Neural cell (in vitro differentiated cells): ENCODE data around the gene TMEFF1. TPM values are rescaled to one million over a fixed set of nuclear protein-coding genes. Genes with fewer than 3 reads are reported as not detected.

Source experiments
- H2AFZ ChIP-seq: fragments of 200-600, 300-800 bp; sonication (generic), shearing (Covaris generic); 2 replicates; pipeline ENCODE4 v1.6.0; 2014; ENCODE audit warnings: low read depth, mild to moderate bottlenecking, antibody characterized with exemption, low read length, moderate library complexity
- H3F3A ChIP-seq: fragments of 200-600 bp; shearing (Covaris generic); 2 replicates; pipeline ENCODE4 v1.6.1; 2016; ENCODE audit warnings: mild to moderate bottlenecking, moderate library complexity, mixed read lengths, antibody characterized with exemption, low read length; ENCODE audit not compliant: insufficient read depth, poor library complexity, severe bottlenecking
- H3K27ac ChIP-seq: fragments of 200-600, 300-800 bp; sonication (generic), shearing (Covaris generic); 2 replicates; pipeline ENCODE4 v1.5.1; 2014; ENCODE audit warnings: mild to moderate bottlenecking, low read length, moderate library complexity
- H3K27me3 ChIP-seq: fragments of 300-800, 200-600 bp; sonication (generic), shearing (Covaris generic); 2 replicates; pipeline ENCODE4 v1.6.0; 2014; ENCODE audit warnings: mild to moderate bottlenecking, low read depth, low read length, moderate library complexity; ENCODE audit not compliant: insufficient read depth
- H3K36me3 ChIP-seq: fragments of 300-800, 200-600 bp; sonication (generic), shearing (Covaris generic); 2 replicates; pipeline ENCODE4 v1.5.1; 2014; ENCODE audit warnings: mild to moderate bottlenecking, antibody characterized with exemption, low read length, moderate library complexity; ENCODE audit not compliant: insufficient read depth
- H3K4me2 ChIP-seq: fragments of 300-800, 200-600 bp; sonication (generic), shearing (Covaris generic); 2 replicates; pipeline ENCODE4 v1.6.0; 2014; ENCODE audit warnings: mild to moderate bottlenecking, low read length
- H3K4me3 ChIP-seq: fragments of 300-800, 200-600 bp; sonication (generic), shearing (Covaris generic); 2 replicates; pipeline ENCODE4 v1.5.1; 2014; ENCODE audit warnings: mild to moderate bottlenecking, low read length, moderate library complexity
- H3K79me2 ChIP-seq: fragments of 200-600 bp; shearing (Covaris generic); replicated peaks from 2 replicates; pipeline ENCODE4 v1.6.0; 2014; ENCODE audit warnings: mild to moderate bottlenecking, low read length, moderate library complexity; ENCODE audit not compliant: insufficient read depth
- H3K9ac ChIP-seq: fragments of 300-800, 200-600 bp; sonication (generic), shearing (Covaris generic); 2 replicates; pipeline ENCODE4 v1.6.1; 2016; ENCODE audit warnings: mild to moderate bottlenecking, low read length, mixed read lengths
- H3K9me2 ChIP-seq: fragments of 200-600 bp; shearing (Covaris generic); 2 replicates; pipeline ENCODE4 v1.6.1; 2016; ENCODE audit warnings: mild to moderate bottlenecking, low read length, mixed read lengths; ENCODE audit not compliant: insufficient read depth
- H3K9me3 ChIP-seq: fragments of 200-600, 300-800 bp; sonication (generic), shearing (Covaris generic); 2 replicates; pipeline ENCODE4 v1.6.1; 2016; ENCODE audit warnings: mild to moderate bottlenecking, mixed run types, low read length, moderate library complexity, mixed read lengths
- H4K20me1 ChIP-seq: fragments of 200-600 bp; shearing (Covaris generic); 2 replicates; pipeline ENCODE4 v1.6.1; 2016; ENCODE audit warnings: mild to moderate bottlenecking, mixed run types; ENCODE audit not compliant: insufficient read depth
- EP300 ChIP-seq: fragments of 450-650 bp; conservative IDR thresholded peaks from 2 replicates; pipeline ENCODE4 v1.6.1; 2014; ENCODE audit warnings: antibody characterized with exemption, mild to moderate bottlenecking, moderate library complexity; ENCODE audit not compliant: poor library complexity, severe bottlenecking
- EZH2 ChIP-seq: fragments of 200-600, 300-800 bp; shearing (Covaris generic), sonication (generic); IDR thresholded peaks from 2 replicates; pipeline ENCODE4 v1.6.1; 2014; ENCODE audit warnings: antibody characterized with exemption, low read length, borderline replicate concordance, mild to moderate bottlenecking; ENCODE audit not compliant: insufficient read depth, poor library complexity, severe bottlenecking
- MXI1 ChIP-seq: fragments of 450-650 bp; conservative IDR thresholded peaks from 2 replicates; pipeline ENCODE4 v1.6.1; 2014; ENCODE audit warnings: antibody characterized with exemption, mild to moderate bottlenecking; ENCODE audit not compliant: poor library complexity, severe bottlenecking
- POLR2AphosphoS5 ChIP-seq: IDR thresholded peaks from 2 replicates; pipeline ENCODE4 v1.6.1; 2012
- RAD21 ChIP-seq: fragments of 450-650 bp; conservative IDR thresholded peaks from 2 replicates; pipeline ENCODE4 v1.6.1; 2014; ENCODE audit warnings: antibody characterized with exemption, mild to moderate bottlenecking, moderate library complexity
- SMC3 ChIP-seq: fragments of 450-650 bp; conservative IDR thresholded peaks from 2 replicates; pipeline ENCODE4 v1.6.1; 2014; ENCODE audit warnings: antibody characterized with exemption, mild to moderate bottlenecking, moderate library complexity; ENCODE audit not compliant: poor library complexity
- TAF1 ChIP-seq: IDR thresholded peaks from 2 replicates; pipeline ENCODE4 v1.6.1; 2012; ENCODE audit warnings: low read depth
- polyA plus RNA-seq: library from polyadenylated mRNA; depleted of rRNA; stranded (reverse); fragments of >200 nt; gene quantifications from 2 replicates; pipeline ENCODE4 v1.2.3, GENCODE V29; 2014
- TF ChIP-seq, protein P1 (sequence below): fragments of 450-650 bp; IDR thresholded peaks from 2 replicates; pipeline ENCODE4 v1.5.1; 2014; ENCODE audit warnings: antibody characterized with exemption, mild to moderate bottlenecking, moderate library complexity; ENCODE audit not compliant: poor library complexity, severe bottlenecking
- TF ChIP-seq, protein P2 (sequence below): IDR thresholded peaks from 2 replicates; pipeline ENCODE4 v1.6.1; 2012; ENCODE audit warnings: borderline replicate concordance

TMEFF1 gene
- polyA plus RNA-seq, 1 donor from 2014 or later, result 273 TPM

DNA sequence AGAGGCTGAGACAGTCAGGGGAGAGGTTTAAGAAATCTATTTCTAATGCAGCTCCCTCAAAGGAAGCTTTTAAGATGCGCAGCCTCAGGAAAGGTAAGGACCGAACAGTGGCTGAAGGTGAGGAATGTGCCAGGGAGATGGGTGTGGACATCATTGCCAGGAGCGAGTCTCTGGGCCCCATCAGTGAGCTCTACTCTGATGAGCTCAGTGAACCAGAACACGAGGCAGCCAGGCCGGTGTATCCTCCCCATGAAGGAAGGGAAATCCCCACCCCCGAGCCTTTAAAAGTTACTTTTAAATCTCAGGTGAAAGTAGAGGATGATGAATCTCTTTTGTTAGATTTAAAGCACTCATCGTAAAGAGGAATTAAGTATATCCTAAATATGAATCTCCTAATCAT lies 113.1 kb downstream of the TMEFF1 start:
- Histone ChIP-seq H3K4me3 (no peak overlapping the region), H3K79me2 (no peaks in the 10 kb centered on the region), H3F3A (no peaks in the 10 kb centered on the region), H3K9me2 (no peaks in the 10 kb centered on the region), H3K36me3 (no peaks in the 10 kb centered on the region), H2AFZ (no peak overlapping the region), H3K27me3 (no peaks in the 10 kb centered on the region), H3K27ac (no peak overlapping the region), H3K9ac (no peak overlapping the region), H3K4me2 (no peak overlapping the region), H3K9me3 (no peaks in the 10 kb centered on the region), H4K20me1 (peaks cover 5% of the 10 kb centered on the region)
- no peak for TF ChIP-seq EP300
- TF ChIP-seq, protein P1, sequence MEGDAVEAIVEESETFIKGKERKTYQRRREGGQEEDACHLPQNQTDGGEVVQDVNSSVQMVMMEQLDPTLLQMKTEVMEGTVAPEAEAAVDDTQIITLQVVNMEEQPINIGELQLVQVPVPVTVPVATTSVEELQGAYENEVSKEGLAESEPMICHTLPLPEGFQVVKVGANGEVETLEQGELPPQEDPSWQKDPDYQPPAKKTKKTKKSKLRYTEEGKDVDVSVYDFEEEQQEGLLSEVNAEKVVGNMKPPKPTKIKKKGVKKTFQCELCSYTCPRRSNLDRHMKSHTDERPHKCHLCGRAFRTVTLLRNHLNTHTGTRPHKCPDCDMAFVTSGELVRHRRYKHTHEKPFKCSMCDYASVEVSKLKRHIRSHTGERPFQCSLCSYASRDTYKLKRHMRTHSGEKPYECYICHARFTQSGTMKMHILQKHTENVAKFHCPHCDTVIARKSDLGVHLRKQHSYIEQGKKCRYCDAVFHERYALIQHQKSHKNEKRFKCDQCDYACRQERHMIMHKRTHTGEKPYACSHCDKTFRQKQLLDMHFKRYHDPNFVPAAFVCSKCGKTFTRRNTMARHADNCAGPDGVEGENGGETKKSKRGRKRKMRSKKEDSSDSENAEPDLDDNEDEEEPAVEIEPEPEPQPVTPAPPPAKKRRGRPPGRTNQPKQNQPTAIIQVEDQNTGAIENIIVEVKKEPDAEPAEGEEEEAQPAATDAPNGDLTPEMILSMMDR, result no peak
- TF ChIP-seq RAD21, result no peak
- no peak for TF ChIP-seq EZH2

DNA sequence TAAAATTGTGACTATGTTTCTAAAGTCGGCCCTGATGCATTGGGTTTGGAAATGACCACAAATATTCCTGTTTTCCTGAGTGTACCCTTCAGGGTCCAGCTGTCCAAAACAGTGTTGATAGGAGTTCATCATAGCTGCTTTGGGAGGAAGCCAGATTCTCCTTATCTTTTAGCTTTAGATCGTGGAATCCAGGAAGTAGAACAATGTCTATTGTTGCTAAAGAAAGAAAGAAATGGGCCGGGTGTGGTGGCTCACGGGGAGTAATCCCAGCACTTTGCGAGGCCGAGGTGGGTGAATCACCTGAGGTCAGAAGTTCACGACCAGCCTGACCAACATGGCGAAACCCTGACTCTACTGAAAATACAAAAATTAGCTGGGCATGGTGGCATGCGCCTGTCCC lies 114.4 kb downstream of the TMEFF1 start:
- no peak overlapping the region for H3K27ac ChIP-seq
- TF ChIP-seq TAF1 (no peak), EZH2 (no peak), EP300 (no peak), POLR2AphosphoS5 (no peak), RAD21 (no peak), SMC3 (no peak), MXI1 (no peak)
- TF ChIP-seq, protein P1, result no peak
- TF ChIP-seq, protein P2, sequence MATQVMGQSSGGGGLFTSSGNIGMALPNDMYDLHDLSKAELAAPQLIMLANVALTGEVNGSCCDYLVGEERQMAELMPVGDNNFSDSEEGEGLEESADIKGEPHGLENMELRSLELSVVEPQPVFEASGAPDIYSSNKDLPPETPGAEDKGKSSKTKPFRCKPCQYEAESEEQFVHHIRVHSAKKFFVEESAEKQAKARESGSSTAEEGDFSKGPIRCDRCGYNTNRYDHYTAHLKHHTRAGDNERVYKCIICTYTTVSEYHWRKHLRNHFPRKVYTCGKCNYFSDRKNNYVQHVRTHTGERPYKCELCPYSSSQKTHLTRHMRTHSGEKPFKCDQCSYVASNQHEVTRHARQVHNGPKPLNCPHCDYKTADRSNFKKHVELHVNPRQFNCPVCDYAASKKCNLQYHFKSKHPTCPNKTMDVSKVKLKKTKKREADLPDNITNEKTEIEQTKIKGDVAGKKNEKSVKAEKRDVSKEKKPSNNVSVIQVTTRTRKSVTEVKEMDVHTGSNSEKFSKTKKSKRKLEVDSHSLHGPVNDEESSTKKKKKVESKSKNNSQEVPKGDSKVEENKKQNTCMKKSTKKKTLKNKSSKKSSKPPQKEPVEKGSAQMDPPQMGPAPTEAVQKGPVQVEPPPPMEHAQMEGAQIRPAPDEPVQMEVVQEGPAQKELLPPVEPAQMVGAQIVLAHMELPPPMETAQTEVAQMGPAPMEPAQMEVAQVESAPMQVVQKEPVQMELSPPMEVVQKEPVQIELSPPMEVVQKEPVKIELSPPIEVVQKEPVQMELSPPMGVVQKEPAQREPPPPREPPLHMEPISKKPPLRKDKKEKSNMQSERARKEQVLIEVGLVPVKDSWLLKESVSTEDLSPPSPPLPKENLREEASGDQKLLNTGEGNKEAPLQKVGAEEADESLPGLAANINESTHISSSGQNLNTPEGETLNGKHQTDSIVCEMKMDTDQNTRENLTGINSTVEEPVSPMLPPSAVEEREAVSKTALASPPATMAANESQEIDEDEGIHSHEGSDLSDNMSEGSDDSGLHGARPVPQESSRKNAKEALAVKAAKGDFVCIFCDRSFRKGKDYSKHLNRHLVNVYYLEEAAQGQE, result no peak
- no peaks in the 10 kb centered on the region for H3K79me2 ChIP-seq

More for the DNA sequence above, 114.4 kb downstream of the TMEFF1 start:
- Histone ChIP-seq H3K4me2 (no peak overlapping the region), H3K9me3 (no peaks in the 10 kb centered on the region), H3K36me3 (no peaks in the 10 kb centered on the region), H2AFZ (no peak overlapping the region), H3F3A (no peaks in the 10 kb centered on the region), H4K20me1 (peaks cover 5% of the 10 kb centered on the region), H3K27me3 (no peaks in the 10 kb centered on the region), H3K4me3 (no peak overlapping the region), H3K9me2 (no peaks in the 10 kb centered on the region), H3K9ac (no peak overlapping the region)
